SK-N-SH treated with all-trans-retinoic acid at 6 μM for 48 hours (cell line): ENCODE results near the gene WASF2.

Experiments
- ATAC-seq: fragments of 200-7000 bp; cut with Tn5 transposase; 3 replicates; pipeline ENCODE4 v1.9.1; 2020; ENCODE audit warnings: mild to moderate bottlenecking, moderate library complexity
- BACH2 ChIP-seq: fragments of 250-450 bp; sonication (Bioruptor Pico); IDR thresholded peaks from 2 replicates; pipeline ENCODE4 v1.9.0; 2021; ENCODE audit warnings: mild to moderate bottlenecking, borderline replicate concordance
- CREB5 ChIP-seq: fragments of 250-450 bp; sonication (Bioruptor Pico); IDR thresholded peaks from 2 replicates; pipeline ENCODE4 v1.5.1; 2020; ENCODE audit warnings: low read depth, mild to moderate bottlenecking, moderate library complexity
- CSRNP3 ChIP-seq: fragments of 250-450 bp; sonication (Bioruptor Pico); IDR thresholded peaks from 2 replicates; pipeline ENCODE4 v1.5.1; 2021; ENCODE audit warnings: mild to moderate bottlenecking, moderate library complexity
- ESRRG ChIP-seq: fragments of 250-450 bp; sonication (Bioruptor Pico); IDR thresholded peaks from 2 replicates; pipeline ENCODE4 v1.6.1; 2021; ENCODE audit warnings: mild to moderate bottlenecking
- GLIS3 ChIP-seq: fragments of 250-450 bp; sonication (Bioruptor Pico); IDR thresholded peaks from 2 replicates; pipeline ENCODE4 v1.5.0; 2020; ENCODE audit warnings: mild to moderate bottlenecking, moderate library complexity
- ISL1 ChIP-seq: fragments of 250-450 bp; sonication (Bioruptor Pico); IDR thresholded peaks from 2 replicates; pipeline ENCODE4 v2.1.2; 2022; ENCODE audit warnings: mild to moderate bottlenecking, moderate library complexity
- OSR1 ChIP-seq: fragments of 250-450 bp; sonication (Bioruptor Pico); IDR thresholded peaks from 2 replicates; pipeline ENCODE4 v1.8.0; 2022; ENCODE audit warnings: moderate library complexity, mild to moderate bottlenecking, inconsistent platforms
- PATZ1 ChIP-seq: fragments of 250-450 bp; sonication (Bioruptor Pico); IDR thresholded peaks from 2 replicates; pipeline ENCODE4 v1.8.0; 2020; ENCODE audit warnings: mild to moderate bottlenecking, moderate library complexity, borderline replicate concordance
- POU6F1 ChIP-seq: fragments of 250-450 bp; sonication (Bioruptor Pico); IDR thresholded peaks from 2 replicates; pipeline ENCODE4 v1.8.0; 2021; ENCODE audit warnings: low read depth, mild to moderate bottlenecking, moderate library complexity, borderline replicate concordance
- PPARA ChIP-seq: fragments of 250-450 bp; sonication (Bioruptor Pico); IDR thresholded peaks from 2 replicates; pipeline ENCODE4 v1.5.0; 2020; ENCODE audit warnings: mild to moderate bottlenecking, borderline replicate concordance
- RARB ChIP-seq: fragments of 250-450 bp; sonication (Bioruptor Pico); IDR thresholded peaks from 2 replicates; pipeline ENCODE4 v1.8.0; 2021; ENCODE audit warnings: mild to moderate bottlenecking, moderate library complexity
- SNAI2 ChIP-seq: fragments of 250-450 bp; sonication (Bioruptor Pico); IDR thresholded peaks from 2 replicates; pipeline ENCODE4 v1.5.0; 2020; ENCODE audit warnings: mild to moderate bottlenecking, moderate library complexity
- TCF4 ChIP-seq: fragments of 250-450 bp; sonication (Bioruptor Pico); IDR thresholded peaks from 2 replicates; pipeline ENCODE4 v1.8.0; 2021; ENCODE audit warnings: mild to moderate bottlenecking, moderate library complexity, borderline replicate concordance
- TOX ChIP-seq: fragments of 250-450 bp; sonication (Bioruptor Pico); IDR thresholded peaks from 2 replicates; pipeline ENCODE4 v1.8.0; 2021; ENCODE audit warnings: mild to moderate bottlenecking, moderate library complexity, borderline replicate concordance
- TSHZ2 ChIP-seq: fragments of 250-450 bp; sonication (Bioruptor Pico); IDR thresholded peaks from 2 replicates; pipeline ENCODE4 v1.5.0; 2020; ENCODE audit warnings: mild to moderate bottlenecking, moderate library complexity
- ZFP3 ChIP-seq: fragments of 250-450 bp; sonication (Bioruptor Pico); IDR thresholded peaks from 2 replicates; pipeline ENCODE4 v1.5.0; 2020; ENCODE audit warnings: mild to moderate bottlenecking, moderate library complexity
- ZFP30 ChIP-seq: fragments of 450-650 bp; formaldehyde crosslinking; IDR thresholded peaks from 2 replicates; pipeline ENCODE4 v1.5.0; 2022; ENCODE audit warnings: mild to moderate bottlenecking, moderate library complexity
- ZNF565 ChIP-seq: fragments of 450-650 bp; formaldehyde crosslinking; conservative IDR thresholded peaks from 2 replicates; pipeline ENCODE4 v1.5.0; 2020; ENCODE audit warnings: low read depth, mild to moderate bottlenecking, moderate library complexity
- ZNF70 ChIP-seq: fragments of 450-650 bp; formaldehyde crosslinking; IDR thresholded peaks from 2 replicates; pipeline ENCODE4 v1.5.0; 2020; ENCODE audit warnings: mild to moderate bottlenecking, moderate library complexity
- ZNF8 ChIP-seq: fragments of 450-650 bp; formaldehyde crosslinking; IDR thresholded peaks from 2 replicates; pipeline ENCODE4 v1.5.0; 2020; ENCODE audit warnings: mild to moderate bottlenecking, moderate library complexity

WASF2 gene

GRCh38 chr1:27448982-27449381 lies 41.0 kb downstream of the WASF2 start (continued):
- TF ChIP-seq BACH2 (no peak), ZFP30 (CRISPR knock-in tag) (no peak), TOX (CRISPR knock-in tag) (no peak), CREB5 (CRISPR knock-in tag) (no peak), SNAI2 (CRISPR knock-in tag) (no peak), PATZ1 (CRISPR knock-in tag) (no peak)

- no peak for ATAC-seq
- TF ChIP-seq OSR1 (CRISPR knock-in tag) (no peak), ZNF70 (no peak), PATZ1 (CRISPR knock-in tag) (no peak), POU6F1 (no peak), ESRRG (CRISPR knock-in tag) (no peak), CREB5 (CRISPR knock-in tag) (no peak), ZFP30 (CRISPR knock-in tag) (no peak), CSRNP3 (CRISPR knock-in tag) (no peak), TCF4 (CRISPR knock-in tag) (no peak), ISL1 (no peak), TSHZ2 (CRISPR knock-in tag) (no peak), RARB (CRISPR knock-in tag) (no peak), PPARA (CRISPR knock-in tag) (no peak)
Observed at GRCh38 chr1:27447883-27448282, 42.1 kb downstream of the WASF2 start.

GRCh38 chr1:27447399-27447798 lies 42.6 kb downstream of the WASF2 start:
- ATAC-seq: no peak
- TF ChIP-seq OSR1 (CRISPR knock-in tag) (no peak), ZFP3 (CRISPR knock-in tag) (no peak), POU6F1 (no peak), PPARA (CRISPR knock-in tag) (no peak), ZNF565 (CRISPR knock-in tag) (no peak), ZNF70 (no peak), ZNF8 (CRISPR knock-in tag) (no peak), GLIS3 (CRISPR knock-in tag) (no peak), TSHZ2 (CRISPR knock-in tag) (no peak), BACH2 (no peak)
